Kidney capillary endothelial cell (primary cell): ENCODE results near the gene NF2.

Source experiments
- DNase-seq: peaks from one replicate; pipeline ENCODE4 v3.0.0-alpha.2; 2018; ENCODE audit warnings: low spot score

NF2 gene

DNA sequence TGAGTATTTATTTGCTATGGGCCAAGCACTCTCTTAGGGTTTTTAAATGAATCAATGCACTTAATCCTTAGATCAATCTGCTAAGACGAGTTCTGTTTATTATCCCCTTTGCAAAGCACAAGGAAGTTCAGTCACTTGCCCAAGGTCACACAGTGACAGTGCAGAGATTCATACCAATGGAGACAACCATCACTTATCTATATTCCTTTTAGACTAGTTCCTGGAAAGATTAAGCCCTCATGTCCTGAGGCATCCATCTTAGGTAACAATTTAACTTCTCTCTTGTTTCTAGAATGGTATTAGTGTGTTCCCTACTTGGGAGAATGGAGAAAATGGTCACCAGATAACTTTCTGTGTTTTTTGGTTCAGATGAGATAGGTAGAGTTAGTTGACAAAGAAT lies 28.3 kb downstream of the NF2 start:
- no peak for DNase-seq

- DNase-seq: no peak
Measured at GRCh38 chr22:29632672-29633071, 29.2 kb downstream of the NF2 start.

- peak; percentile 46 for DNase-seq
Measured at GRCh38 chr22:29633514-29634312, 30.3 kb downstream of the NF2 start.

DNA sequence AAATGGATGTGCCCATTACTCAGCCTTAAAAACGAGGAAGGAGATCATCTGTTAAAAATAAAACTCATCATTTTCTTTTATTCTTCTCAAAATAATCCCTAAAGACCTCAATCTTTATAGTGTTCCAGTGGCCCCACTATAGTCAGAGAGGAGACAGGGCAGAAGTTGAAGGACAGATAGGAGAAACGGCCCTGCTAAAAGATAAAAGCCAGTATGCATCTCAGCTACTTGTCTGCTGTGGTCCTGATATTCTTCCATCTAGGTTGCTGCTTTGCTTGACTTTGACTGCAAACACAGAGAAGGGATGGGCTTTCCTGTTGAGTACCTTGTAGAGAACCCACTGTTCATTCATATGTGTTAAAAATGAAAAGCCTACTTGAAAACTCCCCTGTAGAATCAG lies 31.4 kb downstream of the NF2 start:
- DNase-seq: no peak

- DNase-seq: peak; percentile 57
Measured at GRCh38 chr22:29635734-29636357, 32.4 kb downstream of the NF2 start.

- no peak for DNase-seq
Measured at GRCh38 chr22:29636751-29637150, 33.3 kb downstream of the NF2 start.

DNA sequence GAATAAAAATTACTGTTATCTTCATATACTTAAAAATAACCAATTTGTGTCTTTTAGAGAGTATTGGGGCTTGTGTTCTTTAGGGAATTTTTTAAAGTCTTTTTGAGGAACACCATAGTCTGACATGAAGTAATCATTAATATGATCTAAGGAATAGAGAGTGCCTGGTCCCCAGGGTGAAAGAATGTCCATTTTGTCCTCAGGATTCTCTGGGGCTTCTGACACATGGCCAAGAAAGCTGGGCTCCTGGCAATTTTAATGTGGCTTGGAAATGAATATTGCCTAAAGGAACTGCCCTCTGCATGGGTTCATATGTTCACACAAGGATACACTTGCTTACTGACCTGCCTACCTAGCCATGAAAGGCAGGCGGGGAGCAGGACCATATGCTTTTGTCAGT lies 33.7 kb downstream of the NF2 start:
- no peak for DNase-seq

DNA sequence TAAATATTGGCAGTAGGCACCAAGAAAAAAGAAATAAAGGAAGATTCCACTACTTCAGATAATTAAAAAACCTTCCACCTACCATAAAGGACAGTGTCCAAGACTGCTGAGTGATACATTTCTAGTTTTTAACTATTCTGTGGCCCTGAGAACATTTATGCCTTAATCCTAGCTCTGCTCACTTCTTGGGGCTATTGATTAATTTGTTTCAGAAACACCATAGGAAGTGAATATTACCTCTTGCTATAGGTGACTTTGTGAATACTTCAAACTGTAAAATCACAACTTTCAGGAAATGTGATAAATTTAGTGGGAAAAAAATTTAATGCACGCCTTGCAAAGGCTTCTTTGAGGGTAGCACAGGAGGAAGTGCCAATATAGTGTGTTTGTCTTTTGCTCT lies 35.2 kb downstream of the NF2 start:
- no peak for DNase-seq

GRCh38 chr22:29639096-29639495 lies 35.7 kb downstream of the NF2 start:
- DNase-seq: no peak

GRCh38 chr22:29641042-29641699 lies 37.7 kb downstream of the NF2 start:
- peak; percentile 22 for DNase-seq

- DNase-seq: no peak
Measured at GRCh38 chr22:29641700-29642330, 38.4 kb downstream of the NF2 start.

DNA sequence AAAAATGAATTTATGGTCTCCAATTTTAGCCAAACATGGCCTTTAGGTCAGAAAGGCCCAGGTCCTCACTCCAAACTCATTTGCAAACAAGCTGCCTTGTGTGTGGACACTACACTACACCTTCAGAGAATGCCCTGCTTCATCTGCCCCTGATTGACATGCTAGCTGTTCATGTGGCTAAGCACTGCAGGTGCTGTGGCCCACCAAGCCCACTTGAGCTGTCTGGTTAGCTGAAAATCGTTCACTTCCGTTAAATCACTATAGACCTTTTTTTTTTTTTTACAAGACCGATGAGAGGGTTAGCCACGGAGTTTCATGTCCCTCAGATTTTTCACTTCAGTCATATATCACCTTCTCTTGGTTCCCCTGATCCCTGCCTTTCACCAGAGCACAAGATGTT lies 39.3 kb downstream of the NF2 start:
- DNase-seq: no peak

DNA sequence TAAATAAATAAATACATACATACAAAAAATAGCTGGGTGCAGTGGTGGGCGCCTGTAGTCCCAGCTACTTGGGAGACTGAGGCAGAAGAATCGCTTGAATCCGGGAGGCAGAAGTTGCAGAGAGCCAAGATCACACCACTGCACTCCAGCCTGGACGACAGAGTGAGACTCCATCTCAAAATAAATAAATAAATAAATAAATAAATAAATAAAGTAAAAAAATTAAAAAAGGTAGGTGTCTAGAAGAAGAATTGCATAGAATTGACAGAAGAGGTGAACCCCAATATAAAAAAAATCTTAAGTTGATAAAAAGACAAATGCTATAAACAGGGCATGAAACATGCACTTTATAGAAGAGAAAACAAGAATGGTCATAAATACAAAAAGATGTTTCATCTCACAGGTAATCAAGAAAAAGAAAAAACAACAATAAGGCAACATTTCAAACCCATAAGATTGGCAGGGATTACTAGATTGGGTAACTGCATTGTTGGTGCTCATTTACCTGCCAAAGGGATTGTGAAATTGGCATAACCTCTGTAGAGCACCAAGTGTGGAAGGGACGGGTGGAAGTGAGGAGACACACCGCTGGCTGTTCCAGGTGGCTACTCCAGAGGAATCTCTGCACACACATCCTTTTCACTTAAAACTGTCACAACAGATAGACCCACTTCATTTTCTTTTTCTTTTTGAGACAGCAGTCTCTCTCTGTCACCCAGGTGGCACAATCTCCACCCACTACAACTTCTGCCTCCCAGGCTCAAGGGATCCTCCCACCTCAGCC lies 44.7 kb downstream of the NF2 start:
- no peak for DNase-seq

DNA sequence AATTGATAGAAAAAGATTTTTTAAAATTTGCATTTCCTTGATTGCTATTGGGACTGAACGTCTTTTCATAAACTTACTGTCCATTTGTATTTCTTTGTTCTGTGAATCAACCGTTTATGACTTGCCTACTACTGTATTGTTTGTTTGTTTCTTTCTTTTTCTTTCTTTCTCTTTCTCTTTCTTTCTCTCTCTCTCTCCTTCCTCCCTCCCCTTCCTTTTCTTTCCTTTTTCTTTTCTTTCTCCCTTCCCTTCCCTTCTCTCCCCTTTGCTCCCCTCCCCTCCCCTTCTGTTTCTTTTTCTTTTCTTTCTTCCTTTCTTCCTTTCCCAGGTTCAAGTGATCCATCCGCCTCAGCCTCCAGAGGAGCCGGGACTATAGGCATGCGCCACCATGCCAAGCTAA lies 46.9 kb downstream of the NF2 start:
- no peak for DNase-seq

- no peak for DNase-seq
Measured at GRCh38 chr22:29651652-29652051, 48.2 kb downstream of the NF2 start.

GRCh38 chr22:29654420-29654819 lies 51.0 kb downstream of the NF2 start:
- DNase-seq: no peak

DNA sequence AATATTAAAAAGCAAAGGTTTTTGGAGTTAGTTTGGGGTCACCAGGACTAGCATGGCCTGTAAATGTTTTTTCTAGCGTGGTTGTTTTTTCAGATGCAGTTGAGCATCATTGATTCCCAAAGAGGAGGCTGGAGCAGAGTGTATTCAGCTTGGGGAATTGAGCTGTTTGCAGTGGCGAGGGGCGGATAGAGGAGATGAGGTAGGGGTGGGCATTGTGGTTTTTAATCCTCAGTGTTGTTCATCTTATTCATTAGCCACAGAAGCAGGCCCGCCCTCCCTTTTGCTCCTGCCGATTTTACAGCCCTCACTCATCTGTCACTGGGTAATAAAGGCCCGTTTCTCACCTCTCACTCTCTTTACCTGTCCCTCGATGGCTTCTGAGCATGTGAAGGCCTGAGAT lies 51.4 kb downstream of the NF2 start:
- no peak for DNase-seq

GRCh38 chr22:29658176-29658575 lies 54.7 kb downstream of the NF2 start:
- no peak for DNase-seq

- no peak for DNase-seq
Measured at GRCh38 chr22:29660021-29660420, 56.6 kb downstream of the NF2 start.

DNA sequence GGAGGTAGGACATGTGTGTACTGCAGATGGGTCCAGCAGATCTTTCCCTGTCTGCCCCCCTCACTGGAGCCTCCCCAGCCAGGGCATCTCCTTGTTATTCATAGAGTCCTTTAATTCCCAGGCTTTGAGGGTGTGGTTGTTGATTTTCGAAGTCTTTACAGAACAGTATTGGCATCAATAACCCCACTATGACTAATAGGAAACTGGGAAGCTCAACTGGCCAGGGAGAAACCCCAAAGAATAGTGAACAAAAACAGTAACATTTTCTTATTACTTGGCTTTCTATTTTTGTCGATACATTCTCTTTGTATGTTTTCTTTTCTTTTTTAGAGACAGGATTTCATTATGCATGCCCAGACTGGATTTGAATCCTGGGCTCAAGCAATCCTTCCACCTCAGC lies 57.9 kb downstream of the NF2 start:
- DNase-seq: no peak

DNA sequence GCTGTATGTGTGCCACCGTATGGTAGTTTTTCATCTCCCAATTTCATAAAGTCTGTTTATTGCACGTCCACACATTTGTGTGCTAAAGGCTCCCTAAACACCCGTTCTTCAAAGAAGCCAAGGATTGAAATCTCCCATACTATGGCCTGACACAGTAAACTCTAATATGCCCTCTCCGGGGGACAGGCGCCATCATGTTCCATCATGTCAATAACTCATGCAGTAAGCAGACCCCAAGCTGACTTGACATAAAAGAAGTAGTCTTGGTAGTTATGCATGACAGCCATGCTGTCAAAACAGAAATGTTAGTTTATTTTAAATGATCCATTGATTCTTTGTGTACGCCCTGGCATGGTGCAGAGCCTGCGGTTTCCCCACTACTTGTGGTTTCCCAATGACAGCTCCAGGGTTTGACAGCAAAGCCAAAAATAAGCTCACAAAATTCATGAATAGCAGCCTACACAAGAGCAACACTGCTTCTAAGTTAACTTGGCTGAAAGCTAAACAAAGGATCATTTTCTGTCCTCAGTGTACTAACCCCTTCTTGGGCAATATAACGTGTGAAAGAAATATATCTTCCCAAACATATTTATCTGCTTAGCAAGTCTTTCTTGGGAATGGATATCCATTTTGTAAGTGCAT lies 59.9 kb downstream of the NF2 start:
- DNase-seq: no peak

DNA sequence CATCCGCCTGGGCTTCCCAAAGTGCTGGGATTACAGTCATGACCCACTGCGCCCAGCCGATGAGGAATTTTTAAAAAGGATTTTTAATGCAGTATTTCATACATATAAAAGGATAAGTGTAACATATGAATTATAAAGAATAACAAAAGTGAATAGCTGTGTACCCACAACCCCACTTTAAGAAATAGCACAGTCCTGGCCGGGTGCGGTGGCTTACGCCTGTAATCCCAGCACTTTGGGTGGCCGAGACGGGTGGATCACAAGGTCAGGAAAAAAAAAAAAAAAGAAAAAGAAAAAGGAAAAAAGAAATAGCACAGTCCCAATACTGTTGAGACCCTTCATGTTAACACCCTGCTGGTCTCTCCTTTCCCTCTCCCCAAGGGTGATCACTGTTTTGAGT lies 62.1 kb downstream of the NF2 start:
- no peak for DNase-seq
